HG03159 (cell line): ENCODE data around the gene UCMA.
"Not testable (repeated sequence)": the region's sequence is repeated elsewhere in the genome, so short reads cannot be mapped to it uniquely, and the experiment has no call there.

Source experiments
- ATAC-seq: cut with Tn5 transposase; IDR thresholded peaks from one replicate; pipeline ENCODE4 v1.9.1; 2021; ENCODE audit warnings: mild to moderate bottlenecking, moderate library complexity; ENCODE audit not compliant: unreplicated experiment

UCMA gene, protein sequence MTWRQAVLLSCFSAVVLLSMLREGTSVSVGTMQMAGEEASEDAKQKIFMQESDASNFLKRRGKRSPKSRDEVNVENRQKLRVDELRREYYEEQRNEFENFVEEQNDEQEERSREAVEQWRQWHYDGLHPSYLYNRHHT

DNA sequence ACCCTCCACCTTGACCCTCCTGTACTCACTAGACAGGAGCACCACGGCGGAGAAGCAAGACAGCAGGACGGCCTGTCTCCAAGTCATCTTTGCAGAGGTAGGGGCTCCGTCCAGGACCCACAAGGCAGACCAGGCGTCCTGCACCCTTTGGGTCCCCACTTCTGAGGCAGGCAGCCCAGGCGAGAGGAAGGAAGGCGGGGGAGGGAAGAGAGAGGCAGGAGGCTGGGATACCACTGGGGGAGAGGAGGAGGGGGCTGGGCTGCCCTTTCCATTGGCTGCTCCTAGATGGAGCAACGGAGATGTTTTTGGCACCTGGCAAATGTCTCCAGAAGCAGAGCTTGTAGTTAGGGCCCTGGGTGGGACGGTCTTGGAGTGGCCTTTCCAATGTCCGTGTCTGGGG lies at the start of gene UCMA:
TSS of gene UCMA (minus strand) at position 203 of the 400 bp plus-strand sequence. CDS start at position 87, 116 bp downstream.
- ATAC-seq, result no peak

DNA sequence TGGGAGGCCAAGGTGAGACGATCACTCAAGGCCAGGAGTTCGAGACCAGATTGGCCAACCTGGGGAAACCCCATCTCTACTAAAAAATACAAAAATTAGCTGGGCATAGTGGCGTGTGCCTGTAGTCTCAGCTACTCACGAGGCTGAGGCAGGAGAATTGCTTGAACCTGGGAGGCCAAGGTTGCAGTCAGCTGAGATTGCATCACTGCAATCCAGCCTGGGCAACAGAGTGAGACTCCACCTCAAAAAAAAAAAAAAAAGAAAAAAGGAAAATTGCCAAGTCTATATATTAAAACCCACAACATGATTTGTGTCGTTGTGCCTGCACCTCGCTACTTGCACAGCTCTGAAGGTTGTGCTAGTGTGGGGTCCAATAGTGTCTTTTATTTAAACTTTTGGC lies 48.2 kb upstream of the UCMA start:
- ATAC-seq, result not testable (repeated sequence)

DNA sequence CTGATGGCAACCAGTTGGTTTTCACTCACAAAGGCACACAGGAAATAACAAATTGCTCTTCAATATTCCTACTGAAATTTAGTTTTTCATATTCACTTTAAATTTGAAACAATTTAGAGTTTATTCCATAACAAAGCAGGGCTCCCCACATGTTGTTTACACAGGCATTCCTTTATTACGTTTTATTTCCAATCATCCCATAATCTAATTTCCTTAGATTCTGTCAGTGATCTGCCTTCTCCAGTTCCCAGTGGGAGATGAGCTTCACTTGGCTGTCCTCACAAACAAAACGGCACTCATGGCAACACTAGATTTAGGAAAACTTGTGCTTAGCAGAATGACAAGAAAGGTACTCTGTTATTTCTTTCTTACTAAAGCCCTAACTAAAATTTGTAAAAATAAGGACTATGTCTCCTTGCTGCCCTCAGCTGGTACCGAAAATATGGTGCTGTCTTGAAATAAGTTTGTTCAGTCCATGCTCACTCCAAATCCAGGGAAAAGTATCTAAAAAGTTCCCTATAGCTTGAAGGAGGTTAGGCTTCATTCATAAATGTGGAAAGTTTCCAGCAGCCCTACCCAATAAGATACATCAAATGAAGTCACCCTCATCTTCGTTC lies 42.7 kb upstream of the UCMA start:
- no peak for ATAC-seq

DNA sequence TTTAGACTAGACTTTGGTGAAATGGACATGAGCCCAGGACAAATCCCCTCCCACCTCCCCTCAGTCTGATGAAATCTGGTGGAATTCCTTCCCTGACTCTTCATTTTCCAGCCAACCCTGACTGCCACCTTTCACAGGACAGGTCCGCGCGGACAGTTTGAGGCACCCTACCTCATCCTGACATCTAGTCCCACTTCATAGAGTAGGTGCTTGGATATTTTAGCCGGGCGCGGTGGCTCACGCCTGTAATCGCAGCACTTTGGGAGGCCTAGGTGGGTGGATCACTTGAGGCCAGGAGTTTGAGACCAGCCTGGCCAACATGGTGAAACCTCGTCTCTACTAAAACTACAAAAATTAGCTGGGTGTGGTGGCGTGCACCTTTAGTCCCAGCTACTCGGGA lies 42.0 kb upstream of the UCMA start:
- not testable (repeated sequence) for ATAC-seq

DNA sequence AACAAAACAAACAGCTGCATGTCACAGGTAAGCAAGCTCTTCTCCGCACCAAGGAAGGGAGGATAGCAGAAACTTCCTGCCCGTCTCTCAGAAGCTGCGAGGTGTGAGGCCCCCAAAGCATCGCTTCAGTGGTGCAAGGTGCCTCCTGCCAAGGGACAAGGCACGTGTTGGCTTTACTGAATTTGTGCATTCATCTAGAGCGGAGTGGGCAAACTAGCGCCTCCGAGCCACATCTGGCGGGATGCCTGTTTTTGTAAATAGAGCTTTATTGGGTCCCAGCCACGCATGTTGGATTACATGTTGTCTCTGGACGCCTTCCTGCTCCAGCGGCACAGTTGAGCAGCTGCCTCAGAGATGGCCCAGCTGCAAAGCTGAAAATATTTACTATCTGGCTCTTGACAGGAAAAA lies 38.0 kb upstream of the UCMA start:
- no peak for ATAC-seq

DNA sequence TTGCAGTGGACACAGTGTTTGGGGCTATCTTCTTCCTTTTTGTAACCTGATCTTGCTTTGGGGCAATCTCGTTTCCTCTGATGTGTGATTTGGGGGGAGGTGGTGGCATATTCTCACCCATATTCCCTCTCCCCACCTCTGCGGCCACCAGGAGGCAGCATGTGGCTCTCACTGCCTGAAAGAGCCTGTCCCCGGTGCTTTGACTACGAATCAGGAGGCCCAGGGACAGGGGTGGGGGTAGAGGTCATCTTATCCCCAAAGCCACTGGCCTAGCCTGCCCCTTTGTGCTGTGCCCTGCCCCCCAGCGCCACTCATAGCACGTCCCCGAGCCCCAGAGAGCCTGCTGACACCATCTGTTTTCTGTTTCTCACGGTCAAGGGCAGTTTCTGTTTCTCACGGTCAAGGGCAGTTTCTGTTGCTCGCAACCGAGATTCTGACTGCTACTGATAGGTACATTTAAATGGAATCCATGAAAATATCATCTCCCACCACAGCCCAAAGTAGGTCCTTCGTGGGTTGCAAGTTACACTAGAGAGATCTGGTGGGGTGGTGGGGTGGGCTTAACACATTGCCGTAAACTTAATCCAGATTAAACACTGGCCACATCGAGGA lies 37.5 kb upstream of the UCMA start:
- no peak for ATAC-seq

DNA sequence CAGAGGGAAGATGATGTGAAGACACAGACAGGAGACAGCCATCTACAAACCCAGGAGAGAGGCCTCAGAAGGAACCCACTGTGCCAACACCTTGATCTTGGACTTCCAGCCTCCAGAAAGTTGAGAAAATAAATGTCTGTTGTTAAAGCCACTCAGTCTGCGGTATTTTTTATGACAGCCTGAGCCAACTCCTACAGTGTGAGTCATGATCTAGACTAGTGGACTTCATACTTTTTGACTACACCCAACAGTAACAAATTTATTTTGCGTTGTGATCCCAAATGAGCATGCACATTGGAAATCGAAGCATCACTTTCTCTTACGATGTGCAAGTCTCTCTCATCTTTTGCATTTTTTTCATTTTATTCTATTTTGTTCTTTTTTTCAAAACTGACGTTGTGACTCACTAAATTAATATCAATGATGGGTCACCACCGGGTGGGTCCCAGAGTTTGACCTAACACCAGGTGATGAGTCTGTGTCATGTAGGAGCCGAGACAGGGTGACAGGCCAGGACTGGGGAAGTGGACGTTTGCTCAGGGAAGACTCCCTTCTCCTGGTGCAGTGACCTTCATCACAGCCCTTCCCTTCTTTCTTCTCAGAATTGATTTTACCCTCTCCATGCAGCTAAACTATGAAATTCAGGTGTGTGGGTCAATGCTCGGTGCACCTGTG lies 36.8 kb upstream of the UCMA start:
- ATAC-seq, result no peak

DNA sequence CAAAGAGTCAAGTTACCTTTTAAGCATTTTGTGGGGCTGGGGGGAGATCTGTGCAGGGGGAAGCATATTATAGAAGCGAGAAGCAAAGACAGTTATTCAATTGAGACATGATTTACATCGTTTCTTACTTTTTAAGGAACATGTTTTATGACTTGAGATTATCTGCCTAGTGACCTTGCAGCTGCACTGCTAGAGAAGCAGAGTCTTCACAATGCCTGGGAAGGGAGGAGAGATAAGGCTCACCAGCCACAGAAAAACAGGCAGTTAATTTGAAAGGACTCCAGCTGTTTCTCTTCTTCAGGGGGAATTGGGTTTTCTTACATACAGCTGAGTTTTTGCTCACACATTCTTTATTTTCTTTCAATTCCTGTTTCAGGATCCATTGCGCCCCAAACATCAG lies 34.7 kb upstream of the UCMA start:
- no peak for ATAC-seq

DNA sequence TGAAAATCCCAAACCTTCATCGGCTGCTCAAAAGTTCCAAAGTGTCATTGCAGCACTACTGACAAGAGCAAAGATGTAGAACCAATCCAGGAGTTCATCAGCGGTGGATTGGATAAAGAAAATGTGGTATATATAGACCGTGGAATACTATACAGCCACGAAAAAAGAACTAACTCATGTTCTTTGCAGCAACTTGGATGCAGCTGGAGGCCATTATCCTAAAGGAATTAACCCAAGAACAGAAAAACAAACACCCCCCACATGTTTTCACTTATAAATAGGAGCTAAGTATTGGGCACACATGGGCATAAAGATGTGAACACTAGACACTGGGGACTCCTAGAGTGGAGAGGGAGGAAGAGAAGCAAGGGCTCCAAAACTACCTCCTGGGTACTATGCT lies 34.1 kb upstream of the UCMA start:
- no peak for ATAC-seq

DNA sequence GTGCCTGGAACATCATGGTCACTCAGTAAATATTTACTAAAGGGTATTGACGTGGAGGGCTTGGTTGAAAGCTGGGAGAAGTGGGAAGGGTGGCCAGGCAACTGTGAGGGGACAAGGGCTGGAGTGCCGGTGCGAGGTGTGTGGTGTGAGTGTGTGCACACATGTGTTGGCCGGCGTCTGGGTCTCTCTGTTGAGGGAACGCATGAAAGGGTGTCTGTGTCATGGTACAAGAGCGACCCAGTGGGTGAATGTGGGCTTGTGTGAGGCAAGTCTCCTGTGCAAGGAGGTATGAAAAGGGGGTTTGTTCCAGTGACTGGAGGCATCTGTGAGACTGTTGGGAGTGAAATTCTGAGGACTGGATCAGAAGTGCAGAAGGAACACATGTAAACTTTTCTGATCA lies 29.4 kb upstream of the UCMA start:
- no peak for ATAC-seq

DNA sequence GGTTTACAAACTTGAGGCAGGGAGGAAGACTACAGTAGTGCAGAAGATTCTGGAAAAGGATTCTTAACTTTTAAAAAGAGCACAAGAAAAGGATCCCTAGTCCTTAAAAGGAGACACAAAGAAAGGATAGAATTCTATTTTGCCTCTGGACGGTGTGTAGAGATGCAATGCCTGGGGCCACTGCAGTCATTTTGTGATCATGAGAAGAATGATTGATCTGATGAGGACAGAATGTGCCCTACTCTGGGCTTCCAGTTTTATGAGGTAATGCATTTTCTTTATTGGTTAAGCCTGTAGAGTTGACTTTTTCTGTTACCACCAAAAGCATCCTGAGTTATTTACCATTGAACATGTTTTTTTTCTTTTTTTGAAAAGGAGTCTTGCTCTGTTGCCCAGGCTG lies 28.3 kb upstream of the UCMA start:
- no peak for ATAC-seq

DNA sequence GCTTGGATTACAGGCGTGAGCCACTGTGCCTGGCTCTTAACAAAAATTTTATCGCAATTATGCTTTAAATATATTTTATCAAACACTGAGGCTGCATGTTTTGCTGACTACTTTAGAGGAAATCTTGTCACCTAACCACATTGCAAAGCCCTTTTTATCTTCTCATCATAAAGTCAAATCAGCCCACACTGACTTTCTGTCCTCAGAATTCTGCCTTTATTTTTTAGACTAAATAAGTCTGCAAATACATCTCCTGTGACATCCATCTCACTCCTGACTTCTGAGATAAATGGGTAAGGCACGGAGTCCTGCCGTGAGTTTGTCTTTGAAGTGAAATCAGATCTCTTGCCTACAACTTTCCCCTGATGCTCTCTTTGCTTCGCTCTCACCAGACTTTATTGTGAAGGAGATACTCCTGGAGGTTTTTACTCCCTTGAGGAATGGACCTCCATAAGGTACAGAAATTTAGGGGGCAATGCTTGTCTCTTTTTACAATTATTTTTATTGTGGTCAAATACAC lies 23.5 kb upstream of the UCMA start:
- ATAC-seq, result no peak

DNA sequence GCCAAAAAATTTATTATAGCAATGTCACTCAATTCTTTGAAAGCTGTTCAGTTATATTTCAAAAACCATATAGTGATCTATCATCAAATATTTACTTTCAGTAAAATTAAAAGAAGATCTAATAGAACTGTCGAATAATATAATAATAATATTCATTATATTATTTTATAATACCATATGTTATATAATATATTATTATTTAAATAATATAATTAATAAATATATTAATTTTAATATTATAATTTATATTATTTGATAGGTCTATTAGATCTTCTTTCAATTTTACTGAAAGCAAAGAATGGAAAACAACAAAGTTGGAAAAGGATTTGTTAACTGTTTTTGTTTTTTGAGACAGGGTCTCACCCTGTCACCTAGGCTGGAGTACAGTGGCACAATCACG lies 22.5 kb upstream of the UCMA start:
- no peak for ATAC-seq

DNA sequence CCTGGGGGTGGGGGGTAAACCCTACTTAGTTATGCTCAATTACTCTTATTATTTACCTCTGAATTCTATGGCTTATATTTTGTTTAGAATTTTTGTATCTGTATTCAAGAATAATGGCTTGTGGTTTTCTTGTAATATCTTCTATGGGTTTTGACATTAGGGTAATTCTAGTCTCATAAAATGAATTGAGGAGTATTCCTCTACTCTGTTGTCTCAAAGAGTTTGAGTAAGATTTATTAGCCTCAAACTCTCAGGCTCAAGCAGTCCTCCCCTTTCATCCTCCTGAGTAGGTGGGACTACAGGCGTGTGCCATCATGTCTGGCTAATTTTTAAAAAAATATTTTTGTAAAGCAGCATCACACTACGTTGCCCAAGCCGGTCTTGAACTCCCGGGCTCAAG lies 19.6 kb upstream of the UCMA start:
- ATAC-seq, result no peak

DNA sequence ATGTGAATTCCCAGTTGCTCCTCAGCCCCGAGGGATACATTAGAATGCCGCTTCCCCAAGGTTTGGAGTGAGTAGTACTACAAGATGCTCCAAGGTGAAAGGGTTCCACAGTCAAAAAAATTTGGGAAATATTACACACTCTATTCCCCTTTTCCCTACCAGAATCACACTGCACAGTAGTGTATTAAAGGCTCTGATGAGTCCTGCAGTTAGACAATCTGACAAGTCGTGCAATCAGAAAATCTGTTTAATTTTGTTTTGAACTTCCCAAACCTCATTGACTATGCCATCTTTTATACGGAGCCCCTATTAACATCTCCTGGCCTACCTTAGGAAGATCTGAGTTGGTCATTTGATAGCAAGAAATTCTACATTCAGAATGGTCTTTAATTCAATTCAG lies 13.6 kb upstream of the UCMA start:
- ATAC-seq, result no peak

DNA sequence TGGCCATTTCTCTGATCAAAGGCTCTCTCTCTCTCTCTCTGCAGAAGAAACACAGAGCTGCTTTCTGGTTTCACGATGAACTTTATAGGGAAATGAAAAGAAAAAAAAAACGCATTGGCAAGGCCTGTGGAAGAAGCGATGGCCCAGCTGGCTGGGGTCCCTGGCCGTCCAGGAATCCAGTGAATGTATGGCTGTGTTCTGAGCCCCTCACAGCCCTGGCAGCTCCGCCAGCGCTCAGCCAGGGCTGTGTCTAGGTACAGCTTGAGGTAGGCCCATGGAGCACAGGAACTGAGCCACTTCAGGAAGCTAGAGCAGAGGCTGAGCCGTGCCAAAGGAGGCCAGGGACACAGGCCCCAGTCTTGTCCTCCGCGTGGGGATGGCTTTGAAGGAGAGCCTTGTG lies 13.1 kb upstream of the UCMA start:
- ATAC-seq, result no peak

DNA sequence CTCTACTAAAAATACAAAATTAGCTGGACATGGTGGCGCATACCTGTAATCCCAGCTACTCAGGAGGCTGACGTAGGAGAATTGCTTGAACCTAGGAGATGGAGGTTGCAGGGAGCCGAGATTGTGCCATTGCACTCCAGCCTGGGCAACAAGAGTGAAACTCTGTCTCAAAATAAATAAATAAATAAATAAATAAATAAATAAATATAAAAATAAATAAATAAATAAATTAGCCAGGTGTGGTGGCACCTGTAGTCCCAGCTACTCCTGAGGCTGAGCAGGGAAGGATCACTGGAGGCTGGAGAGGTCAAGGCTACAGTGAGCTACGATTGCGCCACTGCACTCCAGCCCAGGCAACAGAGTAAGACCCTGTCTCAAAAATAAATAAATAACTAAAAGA lies 8.1 kb upstream of the UCMA start:
- not testable (repeated sequence) for ATAC-seq

DNA sequence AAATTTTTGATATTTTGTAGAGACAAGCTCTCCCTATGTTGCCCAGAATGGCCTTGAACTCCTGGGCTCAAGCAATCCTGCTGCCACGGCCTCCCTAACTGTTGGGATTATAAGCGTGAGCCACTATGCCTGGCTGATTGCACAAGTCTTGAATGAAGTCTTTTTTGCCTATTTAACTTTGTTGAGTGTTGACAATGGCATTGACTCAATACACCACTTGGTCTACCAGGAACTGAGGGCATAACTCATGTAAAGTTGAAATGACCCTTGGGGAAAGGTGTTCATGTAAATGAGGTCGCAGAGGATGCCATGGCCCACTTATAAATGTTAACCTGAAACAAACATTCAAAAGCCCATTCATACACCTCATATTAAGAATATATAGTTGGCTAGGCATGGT lies 7.4 kb upstream of the UCMA start:
- ATAC-seq, result no peak

DNA sequence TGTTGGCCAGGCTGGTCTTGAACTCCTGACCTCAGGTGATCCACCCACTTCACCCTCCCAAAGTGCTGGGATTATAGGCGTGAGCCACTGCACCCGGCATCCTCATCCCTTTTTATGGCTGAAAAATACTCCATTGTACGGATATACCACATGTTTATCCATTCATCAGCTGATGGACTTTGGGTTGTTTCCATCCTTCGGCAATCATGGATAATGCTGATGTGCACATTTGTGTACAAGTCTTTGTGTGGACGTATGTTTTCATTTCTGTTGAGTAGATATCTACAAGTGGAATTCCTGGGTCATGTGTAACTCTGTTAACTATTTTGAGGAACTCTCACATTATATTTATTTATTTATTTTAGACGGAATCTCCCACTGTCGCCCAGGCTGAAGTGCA lies 5.7 kb upstream of the UCMA start:
- no peak for ATAC-seq

DNA sequence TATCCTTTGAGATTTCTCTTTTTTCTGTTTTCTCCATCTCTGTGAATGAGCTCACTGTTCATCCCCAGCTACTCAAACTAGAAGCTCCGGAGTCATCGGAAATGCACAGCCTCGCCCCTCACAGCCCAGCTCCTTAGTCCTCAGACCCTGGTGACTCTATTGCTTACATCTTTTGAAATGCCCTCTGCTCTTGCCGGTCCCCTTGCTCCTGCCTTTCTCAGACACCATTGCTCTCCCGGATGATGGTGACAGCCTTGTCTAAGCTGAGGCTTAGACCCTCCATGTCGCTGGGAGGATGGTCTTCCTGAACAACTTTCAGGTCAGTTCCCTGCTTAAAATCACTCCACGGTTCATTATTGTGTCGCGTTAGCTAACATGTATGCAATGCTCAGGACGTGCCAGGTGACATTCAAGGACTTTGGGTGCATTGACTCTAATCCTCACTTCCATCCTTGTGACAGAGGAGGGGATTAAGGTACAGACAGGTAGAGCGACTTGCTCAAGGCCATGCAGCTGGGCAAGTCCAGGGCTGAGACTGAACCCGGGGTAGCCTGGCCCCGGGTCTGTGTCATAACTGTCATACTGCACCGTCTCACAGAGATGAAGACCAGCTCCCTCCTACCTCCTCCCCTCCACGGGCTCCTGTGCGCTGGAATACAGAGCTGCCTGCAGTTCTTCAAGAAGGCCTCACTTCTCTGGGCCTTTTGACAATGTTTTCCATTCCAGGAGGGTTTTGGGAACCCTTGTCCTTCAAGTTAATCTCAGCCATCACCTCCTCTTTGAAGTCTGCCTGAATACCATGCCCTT lies 4.3 kb upstream of the UCMA start:
- no peak for ATAC-seq

DNA sequence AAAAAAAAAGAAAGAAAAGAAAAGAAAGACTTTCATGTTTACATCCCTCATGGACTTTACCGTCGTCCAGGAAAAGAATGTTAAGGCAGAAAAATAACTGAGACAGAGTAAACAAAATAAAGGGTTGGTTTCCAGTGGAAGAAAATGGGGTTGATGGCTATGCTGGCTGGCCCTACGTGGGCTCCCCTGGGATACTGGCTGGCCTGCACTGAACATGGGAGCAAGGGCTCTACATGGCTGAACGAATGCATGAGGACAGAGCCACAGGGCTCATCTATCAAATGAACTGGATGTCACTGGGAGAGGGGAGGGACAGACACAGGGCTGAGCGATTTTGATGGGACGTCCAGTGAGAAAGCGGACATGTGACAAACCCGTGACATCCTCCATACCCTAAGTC lies 2.5 kb upstream of the UCMA start:
- ATAC-seq, result no peak
